GM12878 (cell line): ENCODE results near the gene C12orf43. TPM values are rescaled to one million over a fixed set of nuclear protein-coding genes. Genes with fewer than 3 reads are reported as not detected.

ENCODE experiments used
- BCL11A ChIP-seq: IDR thresholded peaks from 2 replicates; pipeline ENCODE4 v1.6.1; 2011; ENCODE audit warnings: low read depth, low read length
- BHLHE40 ChIP-seq, 2 experiments: fragments of 450-650 bp in 1 of 2; IDR thresholded peaks; 2 replicates each; pipeline ENCODE4 v1.6.1; 2011 to 2017; ENCODE audit warnings: low read depth in 2 of 2, borderline replicate concordance in 1 of 2, improper control_type of control experiment in 1 of 2, low read length in 1 of 2, mild to moderate bottlenecking in 1 of 2
- BRCA1 ChIP-seq: IDR thresholded peaks from 2 replicates; pipeline ENCODE4 v1.6.1; 2011; ENCODE audit warnings: low read depth, low read length, improper control_type of control experiment
- ETV6 ChIP-seq, 2 experiments: fragments of 450-650 bp in 1 of 2; IDR thresholded peaks in 1 of 2; conservative IDR thresholded peaks in 1 of 2; 2 replicates each; pipeline ENCODE4 v1.6.1; 2014; ENCODE audit warnings: antibody characterized with exemption in 1 of 2, borderline replicate concordance in 1 of 2, low read depth in 1 of 2, mild to moderate bottlenecking in 1 of 2, moderate library complexity in 1 of 2
- HDAC2 ChIP-seq: fragments of 200-600 bp; sonication (generic); IDR thresholded peaks from 2 replicates; pipeline ENCODE4 v1.6.1; 2017
- HDAC6 ChIP-seq: fragments of 200-600 bp; sonication (generic); IDR thresholded peaks from one replicate; pipeline ENCODE4 v1.8.0; 2017; ENCODE audit warnings: antibody characterized with exemption; ENCODE audit not compliant: unreplicated experiment
- HDGF ChIP-seq: fragments of 450-650 bp; IDR thresholded peaks from 2 replicates; pipeline ENCODE4 v1.6.1; 2016; ENCODE audit warnings: antibody characterized with exemption
- MYC ChIP-seq: IDR thresholded peaks from 2 replicates; pipeline ENCODE4 v1.6.1; 2011; ENCODE audit warnings: mild to moderate bottlenecking, low read length, moderate library complexity, inconsistent platforms; ENCODE audit not compliant: insufficient read depth, insufficient replicate concordance, insufficient read length, severe bottlenecking
- NR2C1 ChIP-seq: fragments of 450-650 bp; IDR thresholded peaks from 2 replicates; pipeline ENCODE4 v1.6.1; 2017; ENCODE audit warnings: antibody characterized with exemption, mild to moderate bottlenecking, moderate library complexity
- PAX5 ChIP-seq: IDR thresholded peaks from 2 replicates; pipeline ENCODE4 v1.6.1; 2011; ENCODE audit warnings: low read depth, low read length, borderline replicate concordance
- RELA ChIP-seq: fragments of 450-650 bp; IDR thresholded peaks from 2 replicates; pipeline ENCODE4 v1.8.0; 2014; ENCODE audit warnings: borderline replicate concordance; ENCODE audit not compliant: partially characterized antibody
- RFX5 ChIP-seq: IDR thresholded peaks from 2 replicates; pipeline ENCODE4 v1.6.1; 2011; ENCODE audit warnings: low read depth, low read length, improper control_type of control experiment
- SMC3 ChIP-seq: IDR thresholded peaks from 2 replicates; pipeline ENCODE4 v1.6.1; 2011; ENCODE audit warnings: low read length, improper control_type of control experiment, borderline replicate concordance
- SPI1 ChIP-seq: IDR thresholded peaks from 2 replicates; pipeline ENCODE4 v1.6.1; 2011; ENCODE audit warnings: low read depth, mild to moderate bottlenecking, low read length, moderate library complexity, borderline replicate concordance; ENCODE audit not compliant: insufficient read depth
- SREBF1 ChIP-seq: IDR thresholded peaks from 2 replicates; pipeline ENCODE4 v1.6.1; 2012; ENCODE audit warnings: mild to moderate bottlenecking, low read length
- SREBF2 ChIP-seq: IDR thresholded peaks from 2 replicates; pipeline ENCODE4 v1.6.1; 2012; ENCODE audit warnings: mild to moderate bottlenecking, low read length
- STAT1 ChIP-seq: fragments of 450-650 bp; conservative IDR thresholded peaks from 2 replicates; pipeline ENCODE4 v1.6.1; 2014; ENCODE audit warnings: antibody characterized with exemption, mild to moderate bottlenecking
- TCF3 ChIP-seq: IDR thresholded peaks from 2 replicates; pipeline ENCODE4 v1.6.1; 2012; ENCODE audit warnings: low read depth, mild to moderate bottlenecking, low read length, borderline replicate concordance; ENCODE audit not compliant: insufficient read depth
- TCF7 ChIP-seq: IDR thresholded peaks from 2 replicates; pipeline ENCODE4 v1.6.1; 2014; ENCODE audit warnings: antibody characterized with exemption, borderline replicate concordance
- WRNIP1 ChIP-seq: IDR thresholded peaks from 2 replicates; pipeline ENCODE4 v1.6.1; 2011; ENCODE audit warnings: low read depth, low read length, improper control_type of control experiment, borderline replicate concordance
- ZNF384 ChIP-seq: IDR thresholded peaks from 2 replicates; pipeline ENCODE4 v1.6.1; 2012; ENCODE audit warnings: low read depth, mild to moderate bottlenecking, low read length, improper control_type of control experiment, borderline replicate concordance
- polyA plus RNA-seq, 11 experiments: library from polyadenylated mRNA; depleted of rRNA in 4 of 11; unstranded in 6 of 11; stranded (reverse) in 5 of 11; fragments of >200 nt; fragmentation: Nextera tagmentation in 4 of 11; fragmentation: Illumina TruSeq in 1 of 11; extraction: Ambion mirVana in 4 of 11; extraction: Trizol in 1 of 11; gene quantifications; 1 replicate in 1 of 11; 2 replicates in 10 of 11; pipeline versions ENCODE4 v1.2.1 to v1.2.3, GENCODE V29; 2011 to 2016; ENCODE audit warnings: inconsistent platforms in 2 of 11, missing spikeins in 2 of 11, low read depth in 1 of 11
- total RNA-seq, 4 experiments: library from RNA; depleted of rRNA in 3 of 4; stranded (reverse); fragments of >200 nt in 3 of 4; fragmentation: Illumina TruSeq in 1 of 4; extraction: Trizol in 1 of 4; gene quantifications; 2 replicates each; pipeline versions ENCODE4 v1.2.1 to v1.2.3, GENCODE V29; 2013 to 2021
- TF ChIP-seq, protein P1 (sequence below): IDR thresholded peaks from 2 replicates; pipeline ENCODE4 v1.6.1; 2012; ENCODE audit warnings: low read depth, low read length, improper control_type of control experiment
- TF ChIP-seq, protein P2 (sequence below): IDR thresholded peaks from 2 replicates; pipeline ENCODE4 v1.6.1; 2012; ENCODE audit warnings: low read length, inconsistent platforms
- TF ChIP-seq, protein P3 (sequence below): fragments of 450-650 bp; IDR thresholded peaks from 2 replicates; pipeline ENCODE4 v1.6.1; 2017; ENCODE audit warnings: borderline replicate concordance
- TF ChIP-seq, protein P4 (sequence below): IDR thresholded peaks from 2 replicates; pipeline ENCODE4 v1.6.1; 2011; ENCODE audit warnings: low read depth, mild to moderate bottlenecking, low read length, moderate library complexity, borderline replicate concordance; ENCODE audit errors: extremely low read depth

C12orf43 gene
- total and polyA plus RNA-seq, 10 of the 15 experiments (the other 5 are each of a cell fraction or from before 2014, with no cell fraction given) = 7.5 to 30.8 (median 21.3) TPM

DNA sequence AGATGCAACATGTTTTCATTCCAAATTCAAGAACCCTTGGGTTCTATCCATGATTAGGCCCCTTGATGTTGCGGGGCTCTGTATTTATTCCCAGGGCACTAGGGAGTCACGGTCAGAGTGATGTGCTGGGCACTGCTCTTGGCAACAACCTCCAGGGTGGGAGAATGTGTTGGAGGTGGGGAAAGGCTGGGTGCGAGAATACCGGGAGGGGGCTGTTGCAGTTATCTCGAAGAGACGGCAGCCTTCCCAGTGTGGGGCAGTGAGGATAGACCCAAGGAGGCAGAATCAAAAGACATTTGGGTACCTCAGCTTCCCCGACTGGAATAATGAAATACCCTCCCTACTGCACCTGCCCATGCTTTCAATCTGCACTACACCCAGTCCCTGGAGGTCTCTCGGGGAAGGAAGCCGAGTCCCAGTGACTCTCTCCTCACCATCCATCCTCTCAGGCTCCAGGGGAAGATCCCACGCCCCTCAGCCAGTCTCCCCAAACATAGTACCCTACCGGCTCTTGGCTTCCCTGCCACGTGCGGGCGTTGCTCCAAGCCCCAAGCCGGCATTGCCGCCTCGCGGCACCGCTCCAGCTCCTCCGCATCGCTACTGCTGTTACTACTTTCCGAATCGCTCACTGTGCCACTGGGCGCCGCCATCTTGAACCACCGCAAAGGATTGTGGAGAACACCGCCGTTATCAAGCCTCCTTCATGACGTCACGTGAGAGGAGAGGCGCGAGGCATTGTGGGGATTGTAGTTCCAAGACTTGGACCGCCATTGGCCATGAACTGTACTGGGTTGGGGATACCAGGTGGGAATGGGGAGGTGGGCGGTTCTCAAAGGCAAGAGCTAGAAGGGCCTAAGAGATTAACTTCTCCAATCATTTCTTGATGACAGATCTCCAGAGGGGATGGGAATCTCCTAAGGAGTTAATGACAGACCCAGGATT is at the start of gene C12orf43 (continued):
- TF ChIP-seq ZNF384 (no peak), STAT1 (no peak), HDAC2 (no peak), BCL11A (no peak), TCF3 (no peak), BRCA1 (0 out of 2 replicates have a peak, but pooled peaks have one; percentile 40), BHLHE40 (IDR thresholded peaks at IDR 0.05; ENCODE audit: borderline replicate concordance in 1 of 2, low read depth in 2 of 2, low read length in 1 of 2) (peak; percentile 39 to 71; a peak in 2 of 4 replicates), HDGF (peak; percentile 63; the same call in 1 of the 2 replicates), WRNIP1 (no peak), HDAC6 (no peak), RELA (peak; percentile 46), PAX5 (no peak), SMC3 (no peak; the same call in 1 of the 2 replicates), RFX5 (no peak), ETV6 (conservative IDR thresholded peaks at IDR 0.05 in 1 of 2, IDR thresholded peaks at IDR 0.05 in 1 of 2; ENCODE audit: borderline replicate concordance in 1 of 2, low read depth in 1 of 2) (no peak), SPI1 (no peak), MYC (no peak), SREBF2 (no peak), NR2C1 (no peak), TCF7 (no peak), SREBF1 (peak; percentile 63)
- TF ChIP-seq, protein P1, sequence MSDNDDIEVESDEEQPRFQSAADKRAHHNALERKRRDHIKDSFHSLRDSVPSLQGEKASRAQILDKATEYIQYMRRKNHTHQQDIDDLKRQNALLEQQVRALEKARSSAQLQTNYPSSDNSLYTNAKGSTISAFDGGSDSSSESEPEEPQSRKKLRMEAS = 0 out of 2 replicates have a peak, but pooled peaks have one; percentile 65
- TF ChIP-seq, protein P2, sequence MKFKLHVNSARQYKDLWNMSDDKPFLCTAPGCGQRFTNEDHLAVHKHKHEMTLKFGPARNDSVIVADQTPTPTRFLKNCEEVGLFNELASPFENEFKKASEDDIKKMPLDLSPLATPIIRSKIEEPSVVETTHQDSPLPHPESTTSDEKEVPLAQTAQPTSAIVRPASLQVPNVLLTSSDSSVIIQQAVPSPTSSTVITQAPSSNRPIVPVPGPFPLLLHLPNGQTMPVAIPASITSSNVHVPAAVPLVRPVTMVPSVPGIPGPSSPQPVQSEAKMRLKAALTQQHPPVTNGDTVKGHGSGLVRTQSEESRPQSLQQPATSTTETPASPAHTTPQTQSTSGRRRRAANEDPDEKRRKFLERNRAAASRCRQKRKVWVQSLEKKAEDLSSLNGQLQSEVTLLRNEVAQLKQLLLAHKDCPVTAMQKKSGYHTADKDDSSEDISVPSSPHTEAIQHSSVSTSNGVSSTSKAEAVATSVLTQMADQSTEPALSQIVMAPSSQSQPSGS = no peak
- TF ChIP-seq, protein P3, sequence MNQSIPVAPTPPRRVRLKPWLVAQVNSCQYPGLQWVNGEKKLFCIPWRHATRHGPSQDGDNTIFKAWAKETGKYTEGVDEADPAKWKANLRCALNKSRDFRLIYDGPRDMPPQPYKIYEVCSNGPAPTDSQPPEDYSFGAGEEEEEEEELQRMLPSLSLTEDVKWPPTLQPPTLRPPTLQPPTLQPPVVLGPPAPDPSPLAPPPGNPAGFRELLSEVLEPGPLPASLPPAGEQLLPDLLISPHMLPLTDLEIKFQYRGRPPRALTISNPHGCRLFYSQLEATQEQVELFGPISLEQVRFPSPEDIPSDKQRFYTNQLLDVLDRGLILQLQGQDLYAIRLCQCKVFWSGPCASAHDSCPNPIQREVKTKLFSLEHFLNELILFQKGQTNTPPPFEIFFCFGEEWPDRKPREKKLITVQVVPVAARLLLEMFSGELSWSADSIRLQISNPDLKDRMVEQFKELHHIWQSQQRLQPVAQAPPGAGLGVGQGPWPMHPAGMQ = no peak
- TF ChIP-seq, protein P4, sequence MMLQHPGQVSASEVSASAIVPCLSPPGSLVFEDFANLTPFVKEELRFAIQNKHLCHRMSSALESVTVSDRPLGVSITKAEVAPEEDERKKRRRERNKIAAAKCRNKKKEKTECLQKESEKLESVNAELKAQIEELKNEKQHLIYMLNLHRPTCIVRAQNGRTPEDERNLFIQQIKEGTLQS = peak; percentile 60; the same call in 1 of the 2 replicates
